ENCODE data around the gene HOXB8. TPM values are rescaled to one million over a fixed set of nuclear protein-coding genes. Genes with fewer than 3 reads are reported as not detected.
A peak's percentile ranks its signal among the peaks of the same experiment; 100 is the strongest.

The HOXB8 gene
- total RNA-seq, 4 donors from 2014 or later, result 0.27 to 3.9 TPM; not detected in 2

DNA sequence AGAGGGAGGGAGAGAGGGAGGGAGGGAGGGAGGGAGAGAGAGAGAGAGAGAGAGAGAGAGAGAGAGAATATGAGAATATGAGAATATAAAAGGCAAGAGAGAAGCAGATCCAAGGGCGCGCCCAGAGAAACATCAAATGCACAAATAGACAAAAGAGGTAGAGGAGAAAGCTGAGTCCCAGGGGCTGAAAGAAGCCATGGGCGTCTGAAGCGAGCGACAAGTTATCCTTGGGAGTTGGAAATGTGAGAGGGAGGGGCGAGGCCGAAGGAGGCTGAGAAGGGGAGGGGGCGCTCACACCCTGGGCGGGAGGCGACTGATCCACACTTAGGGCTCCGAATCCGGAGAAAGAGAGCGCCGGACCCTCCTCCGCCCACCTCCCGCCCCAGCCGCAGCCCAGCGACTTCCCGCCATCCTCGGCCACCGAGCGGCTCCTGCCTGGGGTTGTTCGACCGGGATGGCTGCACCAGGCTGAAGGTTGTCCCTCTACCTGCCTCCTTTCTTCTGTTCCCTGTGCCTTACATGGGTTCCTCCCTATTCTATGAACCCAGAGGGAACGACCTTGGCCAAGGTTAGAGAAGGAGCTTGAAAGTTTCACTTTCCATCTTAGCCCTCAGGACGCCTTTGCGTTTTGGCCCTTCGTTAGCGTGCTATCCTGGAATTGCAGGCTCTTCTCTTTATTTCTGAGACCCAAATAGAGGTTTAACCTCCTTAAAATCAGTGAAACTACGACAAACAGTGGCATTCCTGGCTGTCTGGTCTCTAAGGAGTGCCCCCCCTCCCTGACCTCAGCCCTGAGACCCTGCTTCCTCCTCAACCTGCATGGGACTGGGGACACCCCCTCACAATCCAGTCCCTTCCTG is 32.2 kb upstream of the HOXB8 start:
- H3K27ac ChIP-seq, result no peak overlapping the region
- H3K27me3 ChIP-seq, result peaks cover 100% of the 10 kb centered on the region
- H3K4me1 ChIP-seq, result peaks cover 0 to 24% (median 12%) of the 10 kb centered on the region in 3 donors
- H3K4me3 ChIP-seq, result peak overlapping the region; percentile 8 to 46
- ATAC-seq, result no peak
- TF ChIP-seq POLR2A (IDR thresholded peaks at IDR 0.05) (no peak), EP300 (IDR thresholded peaks at IDR 0.05) (no peak), POLR2AphosphoS5 (IDR thresholded peaks at IDR 0.05) (no peak)
- TF ChIP-seq, protein P1, sequence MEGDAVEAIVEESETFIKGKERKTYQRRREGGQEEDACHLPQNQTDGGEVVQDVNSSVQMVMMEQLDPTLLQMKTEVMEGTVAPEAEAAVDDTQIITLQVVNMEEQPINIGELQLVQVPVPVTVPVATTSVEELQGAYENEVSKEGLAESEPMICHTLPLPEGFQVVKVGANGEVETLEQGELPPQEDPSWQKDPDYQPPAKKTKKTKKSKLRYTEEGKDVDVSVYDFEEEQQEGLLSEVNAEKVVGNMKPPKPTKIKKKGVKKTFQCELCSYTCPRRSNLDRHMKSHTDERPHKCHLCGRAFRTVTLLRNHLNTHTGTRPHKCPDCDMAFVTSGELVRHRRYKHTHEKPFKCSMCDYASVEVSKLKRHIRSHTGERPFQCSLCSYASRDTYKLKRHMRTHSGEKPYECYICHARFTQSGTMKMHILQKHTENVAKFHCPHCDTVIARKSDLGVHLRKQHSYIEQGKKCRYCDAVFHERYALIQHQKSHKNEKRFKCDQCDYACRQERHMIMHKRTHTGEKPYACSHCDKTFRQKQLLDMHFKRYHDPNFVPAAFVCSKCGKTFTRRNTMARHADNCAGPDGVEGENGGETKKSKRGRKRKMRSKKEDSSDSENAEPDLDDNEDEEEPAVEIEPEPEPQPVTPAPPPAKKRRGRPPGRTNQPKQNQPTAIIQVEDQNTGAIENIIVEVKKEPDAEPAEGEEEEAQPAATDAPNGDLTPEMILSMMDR (IDR thresholded peaks at IDR 0.05), result no peak
- WGBS, 2 donors (ENCODE audit: low coverage in 1 of 2), result 3 to 4% methylated on average over 26 to 27 of the region's 30 CpGs
- no peaks in the 10 kb centered on the region for H3K36me3 ChIP-seq
- no peaks in the 10 kb centered on the region for H3K9me3 ChIP-seq

DNA sequence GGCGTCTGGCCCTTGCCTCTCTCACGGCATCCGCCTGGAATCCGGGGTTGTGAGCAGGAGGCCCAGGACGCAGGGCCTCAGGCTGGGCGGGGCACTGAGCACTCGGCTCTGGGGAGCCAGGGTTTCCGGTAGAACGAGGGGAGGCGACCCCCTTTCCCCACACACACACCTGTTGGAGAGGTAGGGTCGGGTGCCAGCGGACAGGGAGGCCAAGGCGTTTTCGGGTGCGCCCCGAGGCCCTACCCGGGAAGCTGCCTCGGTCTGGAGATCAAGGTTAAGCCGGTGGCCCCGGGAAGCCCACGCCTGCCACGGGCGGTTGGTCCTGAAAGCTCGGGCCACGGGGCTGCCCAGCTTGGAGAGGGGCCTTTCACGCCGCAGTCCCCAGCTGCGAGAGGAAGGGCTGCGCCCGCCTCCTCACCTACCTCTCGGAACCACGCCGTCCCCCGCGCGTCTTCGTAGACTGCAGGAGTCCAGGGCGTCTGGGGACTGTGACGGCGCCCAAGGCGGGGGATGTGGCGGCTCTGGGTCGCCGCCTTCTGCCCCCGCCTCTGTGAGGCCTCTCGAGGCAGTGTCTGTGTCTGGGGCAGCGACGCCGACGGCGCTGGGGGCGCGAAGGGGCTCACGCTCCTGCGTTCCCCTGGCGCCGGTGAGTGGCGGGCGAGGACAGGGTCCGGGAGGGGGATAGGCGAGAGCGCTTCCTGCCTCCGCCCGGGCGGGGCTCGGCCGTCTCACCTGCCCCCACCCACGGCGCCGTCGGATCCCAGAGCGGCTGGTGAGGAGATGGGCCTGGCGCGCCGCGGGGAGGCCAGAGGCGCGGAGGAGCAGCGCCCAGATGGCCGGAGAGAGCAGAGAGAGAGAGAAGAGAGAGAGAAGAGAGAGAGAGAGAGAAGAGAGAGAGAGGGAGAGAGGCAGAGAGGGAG is 31.4 kb upstream of the HOXB8 start:
- no peaks in the 10 kb centered on the region for H3K9me3 ChIP-seq
- H3K4me1 ChIP-seq, result peaks cover 0 to 30% (median 12%) of the 10 kb centered on the region in 3 donors
- peak overlapping the region in 1 of 2 donors; percentile 46 for H3K4me3 ChIP-seq
- no peak overlapping the region for H3K27ac ChIP-seq
- ATAC-seq, result no peak
- H3K36me3 ChIP-seq, result no peaks in the 10 kb centered on the region
- TF ChIP-seq EP300 (IDR thresholded peaks at IDR 0.05) (no peak), POLR2A (IDR thresholded peaks at IDR 0.05) (no peak), POLR2AphosphoS5 (IDR thresholded peaks at IDR 0.05) (no peak)
- TF ChIP-seq, protein P1 (IDR thresholded peaks at IDR 0.05), result no peak
- 0% methylated on average over 2 of the region's 80 CpGs; no CpG with 5 or more reads in 1 of the 2 donors for WGBS, 2 donors (ENCODE audit: low coverage in 1 of 2)
- H3K27me3 ChIP-seq, result peaks cover 100% of the 10 kb centered on the region

DNA sequence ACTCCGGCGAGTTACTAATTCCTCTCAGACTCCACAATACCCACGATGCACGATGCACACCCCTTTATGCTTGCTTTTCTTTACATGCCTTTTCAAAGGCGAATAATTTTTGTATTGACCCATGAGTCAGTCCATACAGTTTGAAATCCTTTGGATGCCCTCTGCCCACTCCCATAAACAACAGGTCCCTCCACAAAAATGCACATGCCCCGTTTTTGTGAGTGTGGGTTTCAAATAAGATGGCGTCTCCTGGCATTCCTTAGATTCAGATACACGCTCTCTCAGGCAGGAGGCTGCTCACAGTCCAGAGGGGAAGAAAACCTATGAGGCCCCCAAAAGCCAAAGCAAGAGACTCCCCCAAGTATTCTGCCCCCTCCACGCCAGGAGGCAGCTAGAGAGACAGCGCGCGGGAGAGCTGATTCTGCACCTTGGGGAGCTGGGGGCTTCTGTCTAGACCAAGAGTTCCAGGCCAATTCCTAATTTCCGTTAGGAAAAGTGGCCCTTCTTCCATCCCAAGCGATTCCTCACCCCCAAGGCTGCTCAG is 30.6 kb upstream of the HOXB8 start:
- Histone ChIP-seq H3K9me3 (no peaks in the 10 kb centered on the region), H3K4me1 (peaks cover 0 to 30% (median 12%) of the 10 kb centered on the region in 3 donors), H3K36me3 (no peaks in the 10 kb centered on the region), H3K27ac (no peak overlapping the region), H3K4me3 (no peak overlapping the region), H3K27me3 (peaks cover 100% of the 10 kb centered on the region)
- TF ChIP-seq POLR2A (IDR thresholded peaks at IDR 0.05) (no peak), EP300 (IDR thresholded peaks at IDR 0.05) (no peak), POLR2AphosphoS5 (IDR thresholded peaks at IDR 0.05) (no peak)
- no peak for ATAC-seq
- WGBS, 2 donors (ENCODE audit: low coverage in 1 of 2), result 7 to 16% methylated on average over 6 of the region's 14 CpGs

DNA sequence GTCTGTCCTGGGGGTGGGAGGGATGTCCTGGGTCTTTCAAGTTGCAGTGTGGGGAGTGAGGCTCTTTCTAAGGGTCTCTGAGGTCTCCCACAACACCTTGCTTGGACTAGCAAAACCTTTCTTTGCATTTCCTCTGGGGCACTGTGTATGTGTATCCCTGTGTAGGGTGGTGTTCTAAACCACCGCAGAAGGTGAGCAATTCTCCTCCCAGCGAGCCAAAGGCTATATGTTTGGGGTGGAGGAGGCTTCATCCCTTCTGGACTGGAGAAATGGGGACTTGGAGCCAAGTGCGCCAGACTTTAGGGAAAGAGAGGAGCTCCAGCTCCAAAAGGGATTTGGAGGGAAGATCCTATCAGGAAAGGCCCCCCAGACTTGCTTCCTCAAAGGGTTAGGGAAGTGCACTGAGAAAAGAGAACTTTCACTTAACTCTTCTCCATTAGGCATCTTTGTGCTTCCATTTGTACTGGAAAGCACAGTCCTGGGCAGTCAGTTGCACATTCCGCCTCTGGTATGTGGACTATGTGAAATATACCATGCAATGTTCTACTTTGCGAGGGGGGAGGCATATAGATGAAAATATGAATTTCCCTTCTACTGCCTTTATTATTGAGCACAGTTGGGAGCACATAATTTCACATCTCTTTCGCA is 29.9 kb upstream of the HOXB8 start:
- Histone ChIP-seq H3K9me3 (no peaks in the 10 kb centered on the region), H3K4me3 (no peak overlapping the region), H3K27me3 (peaks cover 100% of the 10 kb centered on the region), H3K4me1 (peaks cover 0 to 30% (median 12%) of the 10 kb centered on the region in 3 donors), H3K36me3 (no peaks in the 10 kb centered on the region), H3K27ac (no peak overlapping the region)
- 29 to 40% methylated on average over 3 of the region's 6 CpGs for WGBS, 2 donors (ENCODE audit: low coverage in 1 of 2)
- no peak for ATAC-seq
- TF ChIP-seq POLR2AphosphoS5 (IDR thresholded peaks at IDR 0.05) (no peak), EP300 (IDR thresholded peaks at IDR 0.05) (no peak), POLR2A (IDR thresholded peaks at IDR 0.05) (no peak)
- TF ChIP-seq, protein P1 (IDR thresholded peaks at IDR 0.05), result no peak
